CD4-positive, alpha-beta T cell treated with Interleukin-17A for 1 hour (primary cell): ENCODE results near the gene GTF2H1.

Source experiments
- DNase-seq: peaks from one replicate; pipeline ENCODE4 v3.0.0-alpha.2; 2020

Gene GTF2H1

DNA sequence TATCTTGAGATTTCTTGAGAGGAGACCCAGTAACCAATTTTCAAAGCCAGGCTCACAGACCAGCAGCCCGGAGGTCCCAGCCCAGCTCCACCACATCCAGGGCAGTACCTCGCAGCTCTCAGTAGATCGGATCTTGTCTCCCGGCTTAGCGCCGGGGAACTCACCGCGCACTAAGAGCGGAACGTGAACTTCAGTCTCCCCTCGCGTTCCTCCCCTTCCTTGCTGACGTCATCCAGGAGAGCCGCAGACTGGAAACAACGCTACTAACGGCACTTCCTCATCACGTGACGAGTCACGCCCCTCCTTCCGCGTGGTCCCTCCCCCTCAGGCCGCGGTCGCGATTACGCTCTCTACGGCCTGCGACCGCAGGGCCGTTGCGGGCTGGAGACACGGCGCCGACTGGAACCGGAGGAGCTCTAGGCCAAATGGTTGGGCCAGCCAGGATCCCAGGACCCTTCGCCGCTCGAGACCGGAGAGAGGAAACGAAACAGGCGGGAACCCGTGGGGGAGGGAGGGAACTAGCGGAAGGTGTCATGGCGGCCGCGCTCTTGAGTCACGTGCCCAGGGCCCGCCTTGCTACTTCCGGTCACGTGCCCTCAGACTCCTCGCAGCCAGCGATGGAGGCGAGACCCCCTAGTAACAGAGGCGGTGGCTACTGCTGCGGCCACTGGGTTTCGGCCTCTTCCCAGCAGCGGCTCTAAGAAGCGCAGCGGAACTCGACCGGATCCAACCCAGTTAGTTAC is at the start of gene GTF2H1, which contains the start of gene HPS5:
GTF2H1 (plus strand) TSS at position 599 of the 743 bp plus-strand sequence. CDS start 10,508 bp downstream, outside the sequence.
HPS5 (minus strand) TSS at position 172 of the 743 bp plus-strand sequence. CDS start 4,282 bp downstream, outside the sequence.
- peak; percentile 98 for DNase-seq

DNA sequence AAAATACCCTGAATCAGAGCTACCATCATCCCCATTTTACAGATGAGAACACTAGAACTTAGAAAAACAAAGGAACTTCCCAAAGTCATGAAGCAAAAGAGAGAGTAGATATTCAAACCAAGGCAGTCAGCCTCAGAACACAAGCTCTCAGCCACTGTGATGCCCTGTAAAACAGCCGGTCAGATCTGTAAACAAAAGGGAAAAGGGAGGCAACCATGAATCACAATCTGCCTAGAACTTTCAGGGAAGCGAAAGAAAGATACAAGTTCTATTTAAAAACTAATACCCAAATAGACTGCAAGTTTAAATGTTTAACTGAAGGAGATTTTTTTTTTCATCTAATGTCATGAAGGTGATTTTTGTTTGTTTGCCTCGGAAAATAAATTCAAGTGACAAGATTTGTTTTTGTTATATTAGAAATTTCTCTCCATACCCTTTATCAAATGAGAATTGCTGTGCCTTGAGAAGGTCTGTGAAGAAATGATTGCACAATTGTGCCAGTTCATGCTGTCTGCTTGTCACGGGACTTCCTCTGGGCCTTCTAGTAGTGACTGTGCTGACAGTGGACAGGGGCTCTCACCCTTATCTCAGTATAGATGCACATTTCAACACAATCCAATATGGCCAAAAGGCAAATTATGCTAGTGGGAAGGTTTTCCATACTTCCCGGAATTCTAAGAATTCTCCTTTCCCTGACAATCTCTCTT is 44.6 kb upstream of the GTF2H1 start:
- DNase-seq: no peak

- peak; percentile 14 for DNase-seq
Measured at GRCh38 chr11:18280438-18281045, 41.8 kb upstream of the GTF2H1 start.

- DNase-seq: no peak
Measured at GRCh38 chr11:18282626-18283025, 39.7 kb upstream of the GTF2H1 start.

GRCh38 chr11:18285841-18286240 is 36.5 kb upstream of the GTF2H1 start:
- no peak for DNase-seq

DNA sequence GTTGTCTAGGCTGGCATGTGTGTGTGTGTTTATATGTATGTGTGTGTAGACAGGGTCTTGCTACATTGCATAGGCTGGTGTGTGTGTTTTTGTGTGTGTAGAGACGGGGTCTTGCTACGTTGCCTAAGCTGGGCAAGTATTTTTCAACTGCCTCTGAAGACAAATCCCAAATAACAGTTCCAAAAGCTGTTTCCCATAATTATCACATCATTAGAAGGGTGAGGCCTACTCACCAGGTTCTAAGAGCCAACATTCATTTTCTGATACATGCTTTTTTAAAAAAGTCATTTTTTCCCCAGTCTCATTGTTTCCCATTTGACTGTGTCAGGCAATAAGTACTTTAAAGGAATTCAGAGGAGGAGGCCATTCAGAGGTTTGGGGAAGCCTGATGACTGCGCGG is 33.5 kb upstream of the GTF2H1 start:
- DNase-seq: no peak

DNA sequence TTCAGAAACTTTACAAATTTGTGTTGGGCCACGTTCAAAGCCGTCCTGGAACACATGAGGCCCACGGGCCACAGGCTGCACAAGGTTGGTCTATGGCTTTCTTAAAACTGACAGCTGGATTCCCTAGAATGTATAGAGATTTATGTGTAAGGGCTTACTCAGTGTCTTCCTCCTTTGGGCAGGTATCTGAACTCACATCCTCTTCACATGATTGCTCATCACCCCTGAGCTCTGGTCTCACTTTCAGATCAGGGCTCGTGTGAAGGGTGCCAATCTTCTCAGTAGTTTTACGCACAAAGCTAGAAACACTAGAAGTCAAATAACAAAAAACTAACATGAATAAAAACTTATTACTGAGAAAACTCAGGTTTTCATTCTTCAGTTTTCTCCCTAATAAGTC is 27.5 kb upstream of the GTF2H1 start:
- DNase-seq: no peak

- DNase-seq: no peak
Measured at GRCh38 chr11:18295316-18295715, 27.1 kb upstream of the GTF2H1 start.

- no peak for DNase-seq
Measured at GRCh38 chr11:18299721-18300120, 22.6 kb upstream of the GTF2H1 start.

- no peak for DNase-seq
Measured at GRCh38 chr11:18304745-18305144, 17.6 kb upstream of the GTF2H1 start.

DNA sequence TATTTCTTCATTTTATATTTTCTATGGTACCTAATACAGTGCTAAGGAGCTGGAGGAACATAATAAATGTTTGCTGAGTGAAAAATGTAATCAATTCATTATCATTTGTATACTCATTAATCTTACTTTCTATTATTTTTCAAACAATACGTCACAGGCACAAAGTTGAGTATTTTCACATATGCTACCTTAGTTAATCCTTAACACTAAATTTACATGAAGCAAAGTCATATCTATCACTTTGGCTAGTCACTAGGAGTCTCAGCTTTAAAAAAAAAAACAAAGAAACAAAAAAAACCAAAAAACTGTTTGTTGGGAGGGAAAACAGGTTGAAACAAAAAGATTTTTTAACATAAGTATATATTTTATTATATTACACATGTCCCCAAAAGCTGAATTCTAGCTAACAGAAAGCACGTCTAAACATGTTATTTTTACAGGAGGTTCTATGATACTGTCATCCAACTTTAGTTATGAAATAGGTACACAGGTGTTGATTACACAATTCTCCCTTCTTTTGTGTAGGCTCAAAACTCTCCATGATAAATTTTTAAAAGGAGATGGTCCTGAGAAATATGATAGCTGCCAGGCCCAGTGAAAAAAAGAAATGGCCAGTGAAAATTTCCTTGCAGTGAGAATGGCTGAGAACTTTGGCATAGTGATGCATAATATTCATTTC is 14.8 kb upstream of the GTF2H1 start:
- DNase-seq: no peak

DNA sequence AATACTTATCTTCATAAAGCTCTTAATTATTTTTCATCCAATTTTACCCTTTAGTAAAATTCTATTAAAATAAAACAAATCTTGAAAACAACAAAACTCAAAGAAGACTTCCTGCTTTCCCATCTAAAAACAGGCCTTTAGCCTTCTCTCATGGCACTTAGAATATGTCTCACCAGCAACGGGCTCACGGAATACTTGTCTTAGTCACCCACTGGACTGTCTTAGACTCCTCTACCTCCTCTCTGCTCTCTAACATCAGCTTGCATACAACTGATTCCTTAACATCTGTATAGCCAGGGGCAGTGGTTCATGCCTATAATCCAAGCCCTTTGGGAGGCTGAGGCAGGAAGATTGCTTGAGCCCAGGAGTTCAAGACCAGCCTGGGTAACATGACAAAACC is 14.1 kb upstream of the GTF2H1 start:
- DNase-seq: no peak

GRCh38 chr11:18309691-18310090 is 12.7 kb upstream of the GTF2H1 start:
- no peak for DNase-seq

DNA sequence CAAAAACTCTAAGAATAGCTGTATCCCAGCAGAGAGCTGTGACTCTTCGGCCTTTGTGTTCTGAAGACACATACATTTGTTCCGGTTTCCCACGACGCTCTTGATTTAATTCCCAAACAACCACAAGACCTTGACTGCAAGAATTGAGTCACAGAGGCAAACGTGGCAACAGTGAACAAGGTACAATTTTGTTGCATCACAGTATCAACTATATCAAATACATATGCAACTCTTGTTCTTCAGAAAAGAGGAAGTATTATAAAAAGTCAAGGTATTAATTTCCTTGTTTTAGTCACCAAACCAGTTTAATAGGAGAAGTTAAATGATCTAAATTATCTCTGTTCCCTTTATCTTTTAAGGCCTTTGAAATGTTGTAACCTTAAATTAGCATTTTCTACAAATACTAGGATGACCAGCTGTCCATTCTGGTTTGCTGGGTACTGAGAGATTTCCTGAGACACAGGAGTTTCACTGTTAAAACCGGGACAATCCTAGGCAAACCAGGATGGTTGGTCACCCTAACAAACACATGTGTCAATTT is 11.5 kb upstream of the GTF2H1 start:
- DNase-seq: no peak

GRCh38 chr11:18312012-18312411 is 10.4 kb upstream of the GTF2H1 start:
- no peak for DNase-seq

- DNase-seq: no peak
Measured at GRCh38 chr11:18312663-18313420, 9.5 kb upstream of the GTF2H1 start.

GRCh38 chr11:18313965-18314763 is 8.2 kb upstream of the GTF2H1 start:
- no peak for DNase-seq

DNA sequence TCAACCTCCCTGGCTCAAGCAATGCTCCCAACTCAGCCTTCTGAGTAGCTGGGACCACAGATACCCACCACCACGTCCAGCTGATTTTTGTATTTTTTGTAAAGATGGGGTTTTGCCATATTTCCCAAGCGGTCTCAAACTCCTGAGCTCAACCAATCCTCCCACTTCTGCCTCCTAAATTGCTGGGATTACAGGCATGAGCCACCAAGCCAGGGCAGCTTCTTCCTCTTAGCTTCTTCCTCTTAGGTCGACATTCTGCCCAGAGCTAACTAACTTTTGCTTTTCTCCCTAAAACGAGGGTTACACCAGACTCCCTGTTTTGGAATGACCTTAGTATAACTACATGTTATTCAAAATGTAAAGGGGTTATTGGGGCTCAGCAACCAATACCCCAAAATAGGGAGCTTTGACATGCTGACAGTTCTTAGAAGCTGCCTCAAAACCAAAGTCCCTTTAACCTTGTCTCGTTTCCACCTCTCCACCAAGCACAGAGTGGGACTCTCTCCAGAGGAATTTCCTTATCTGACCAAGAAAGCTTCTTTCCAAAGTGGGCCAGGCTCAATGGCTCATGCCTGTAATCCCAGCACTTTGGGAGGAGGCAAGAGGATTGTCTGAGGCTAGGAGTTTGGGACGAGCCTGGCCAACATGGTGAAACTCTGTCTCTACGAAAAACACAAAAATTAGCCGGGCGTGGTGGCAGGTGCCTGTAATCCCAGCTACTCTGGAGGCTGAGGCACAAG is 7.4 kb upstream of the GTF2H1 start:
- DNase-seq: no peak

- DNase-seq: no peak
Measured at GRCh38 chr11:18315893-18316292, 6.5 kb upstream of the GTF2H1 start.

- no peak for DNase-seq
Measured at GRCh38 chr11:18317551-18317950, 4.8 kb upstream of the GTF2H1 start.

GRCh38 chr11:18319914-18320313 is 2.5 kb upstream of the GTF2H1 start:
- DNase-seq: no peak
